DMS153 (cell line): ENCODE results near the gene RFTN1.

Experiments used
- DNase-seq: peaks from one replicate; lab custom pipeline; 2025; lab: John Stamatoyannopoulos, UW

Gene RFTN1, protein sequence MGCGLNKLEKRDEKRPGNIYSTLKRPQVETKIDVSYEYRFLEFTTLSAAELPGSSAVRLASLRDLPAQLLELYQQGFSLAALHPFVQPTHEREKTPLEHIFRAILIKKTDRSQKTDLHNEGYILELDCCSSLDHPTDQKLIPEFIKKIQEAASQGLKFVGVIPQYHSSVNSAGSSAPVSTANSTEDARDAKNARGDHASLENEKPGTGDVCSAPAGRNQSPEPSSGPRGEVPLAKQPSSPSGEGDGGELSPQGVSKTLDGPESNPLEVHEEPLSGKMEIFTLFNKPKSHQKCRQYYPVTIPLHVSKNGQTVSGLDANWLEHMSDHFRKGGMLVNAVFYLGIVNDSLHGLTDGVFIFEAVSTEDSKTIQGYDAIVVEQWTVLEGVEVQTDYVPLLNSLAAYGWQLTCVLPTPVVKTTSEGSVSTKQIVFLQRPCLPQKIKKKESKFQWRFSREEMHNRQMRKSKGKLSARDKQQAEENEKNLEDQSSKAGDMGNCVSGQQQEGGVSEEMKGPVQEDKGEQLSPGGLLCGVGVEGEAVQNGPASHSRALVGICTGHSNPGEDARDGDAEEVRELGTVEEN

DNA sequence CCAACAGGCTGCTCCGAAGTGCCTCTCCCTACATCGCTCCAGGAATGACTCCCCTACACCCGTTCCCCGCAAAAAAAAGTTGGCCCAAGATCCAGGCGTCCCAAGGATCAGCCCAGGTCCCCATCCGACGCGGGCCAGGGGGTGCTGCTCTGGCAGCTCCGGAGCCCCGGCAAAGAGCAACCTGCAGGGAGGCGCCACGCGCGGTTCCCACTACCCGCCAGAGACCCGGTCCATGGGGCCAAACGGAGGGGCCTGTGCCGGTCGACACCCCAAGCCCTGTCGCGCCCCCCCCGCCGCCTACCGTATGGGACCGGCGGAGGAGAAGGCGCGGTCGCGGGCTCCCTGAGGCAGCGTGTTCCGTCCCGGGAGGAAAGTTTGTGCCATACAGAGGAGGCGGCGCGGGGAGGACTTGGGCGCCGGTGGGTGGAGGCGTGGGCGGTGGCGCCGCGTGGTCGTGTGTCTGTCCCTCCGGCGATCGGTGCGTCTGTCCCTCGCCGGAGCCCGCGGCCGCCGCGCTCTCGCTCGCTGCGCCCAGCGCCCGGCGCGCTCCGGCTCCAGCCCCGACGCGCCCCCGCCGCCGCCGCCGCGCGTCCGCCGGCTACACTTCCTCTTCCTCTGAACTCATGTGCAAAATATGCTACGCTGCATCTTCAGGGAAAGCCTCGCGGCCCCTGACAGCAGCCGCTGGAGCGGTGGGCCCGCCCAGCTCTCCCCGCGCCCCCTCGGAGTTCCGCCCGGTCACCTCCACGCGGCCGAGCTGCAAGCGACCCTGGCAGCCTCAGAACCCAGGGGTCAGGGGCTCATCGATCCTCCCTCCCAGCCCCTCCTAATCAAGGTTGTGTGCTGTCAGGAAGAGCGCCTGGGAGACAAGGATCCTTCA lies at the start of gene RFTN1:
RFTN1 (minus strand) TSS at position 559 of the 880 bp plus-strand sequence. CDS start 19,830 bp downstream, outside the sequence.
- no peak for DNase-seq

GRCh38 chr3:16559653-16560365 lies 46.3 kb upstream of the RFTN1 start:
- DNase-seq = no peak

DNA sequence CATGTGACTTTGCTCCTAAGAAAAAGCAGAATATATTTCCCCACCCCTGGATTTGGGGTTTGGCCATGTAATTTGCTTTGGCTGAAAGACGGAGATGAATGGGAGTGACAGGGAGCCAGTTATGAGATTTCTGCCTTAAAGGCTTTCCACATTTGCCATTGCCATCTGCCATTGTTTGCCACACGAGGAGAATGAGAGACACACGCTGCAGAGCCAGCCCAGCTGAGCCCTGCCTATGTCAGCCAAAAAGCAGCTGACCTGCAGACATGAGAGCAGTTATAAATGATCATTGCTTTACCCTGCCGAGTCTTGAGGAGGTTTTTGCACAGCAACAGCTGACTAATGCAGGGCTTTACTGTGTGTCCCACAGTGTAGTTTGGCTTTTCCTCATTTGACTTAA lies 40.6 kb upstream of the RFTN1 start:
- no peak for DNase-seq

DNA sequence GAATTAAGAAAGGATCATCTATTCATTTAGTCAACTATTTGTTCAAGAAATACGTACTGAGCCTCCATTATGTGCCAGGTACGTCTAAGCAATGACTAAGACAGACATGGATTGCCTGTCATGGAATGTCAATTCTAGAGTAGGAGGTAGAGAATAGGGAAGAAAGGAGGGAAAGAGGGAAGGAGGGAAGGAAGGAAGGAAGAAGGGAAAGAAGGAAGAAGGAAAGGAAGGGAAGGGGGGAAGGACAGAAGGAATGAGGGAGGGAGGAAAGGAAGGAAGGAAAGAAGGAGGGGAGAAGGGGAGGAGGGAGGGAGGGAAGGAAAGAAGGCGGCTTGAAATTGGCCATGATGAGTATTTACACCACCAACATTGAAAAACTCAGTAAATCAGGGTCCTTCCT lies 39.3 kb upstream of the RFTN1 start:
- DNase-seq = no peak

GRCh38 chr3:16551342-16551976 lies 38.0 kb upstream of the RFTN1 start:
- no peak for DNase-seq

GRCh38 chr3:16550676-16551341 lies 37.3 kb upstream of the RFTN1 start:
- peak; percentile 19 for DNase-seq

GRCh38 chr3:16550305-16550675 lies 36.8 kb upstream of the RFTN1 start:
- peak; percentile 1 for DNase-seq

DNA sequence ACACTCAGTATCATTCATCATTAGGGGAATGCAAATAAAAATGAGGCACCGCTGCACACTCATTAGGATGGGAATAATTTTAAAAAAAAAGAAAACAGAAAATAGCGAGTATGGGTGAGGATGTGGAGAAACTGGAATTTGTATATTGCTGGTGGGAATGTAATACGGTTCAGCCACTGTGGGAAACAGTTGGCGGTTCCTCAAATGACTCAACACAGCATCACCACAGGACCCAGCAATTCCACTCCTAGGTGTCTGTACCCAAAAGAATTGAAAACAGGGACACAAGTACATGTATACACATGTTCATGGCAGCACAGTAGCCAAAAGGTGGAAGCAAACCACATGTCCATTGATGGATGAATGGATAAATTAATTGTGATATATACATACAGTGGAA lies 35.2 kb upstream of the RFTN1 start:
- DNase-seq = no peak

DNA sequence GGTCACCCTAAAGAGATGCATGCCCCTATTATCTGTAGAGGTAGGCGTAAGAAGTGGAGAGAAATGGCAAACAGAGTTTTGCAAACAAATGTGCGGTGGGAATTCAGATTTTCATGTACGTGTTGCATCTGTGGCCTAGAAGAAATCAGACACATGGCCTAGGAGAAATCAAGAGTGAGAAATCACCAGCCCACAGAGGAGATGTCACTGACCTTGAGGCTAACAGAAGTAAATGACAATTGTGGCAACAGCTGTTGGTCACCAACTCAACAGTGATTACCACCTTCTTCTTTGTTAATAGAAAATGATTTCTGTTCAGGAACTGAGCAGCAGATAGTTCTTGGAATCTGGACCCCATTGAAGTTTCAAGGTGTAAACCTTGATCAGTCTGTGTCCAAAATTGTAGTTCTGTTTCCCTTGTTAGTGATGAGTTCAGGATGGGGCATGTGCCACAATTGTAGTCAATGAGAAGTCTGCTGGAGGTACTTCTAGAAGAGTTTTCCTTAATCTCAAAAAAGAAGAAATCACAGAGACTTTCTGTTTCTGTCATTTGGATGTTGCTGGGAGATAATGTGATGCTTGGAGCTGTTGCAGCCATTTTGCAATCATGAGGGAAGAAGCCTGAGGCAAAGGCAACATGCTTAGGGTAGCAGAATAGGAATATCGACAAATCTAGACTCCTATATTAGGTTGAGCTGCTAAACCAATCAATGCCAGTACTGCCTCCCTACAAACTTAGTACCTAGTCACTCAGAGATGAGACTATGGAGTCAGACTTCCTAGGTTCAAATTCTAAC lies 34.3 kb upstream of the RFTN1 start:
- DNase-seq = no peak

GRCh38 chr3:16546186-16547010 lies 32.9 kb upstream of the RFTN1 start:
- DNase-seq = no peak

- DNase-seq = no peak
Measured at GRCh38 chr3:16545413-16546185, 32.1 kb upstream of the RFTN1 start.

GRCh38 chr3:16543242-16543864 lies 29.9 kb upstream of the RFTN1 start:
- DNase-seq = no peak

GRCh38 chr3:16538507-16538906 lies 25.0 kb upstream of the RFTN1 start:
- DNase-seq = no peak

- no peak for DNase-seq
Measured at GRCh38 chr3:16536996-16537395, 23.5 kb upstream of the RFTN1 start.

DNA sequence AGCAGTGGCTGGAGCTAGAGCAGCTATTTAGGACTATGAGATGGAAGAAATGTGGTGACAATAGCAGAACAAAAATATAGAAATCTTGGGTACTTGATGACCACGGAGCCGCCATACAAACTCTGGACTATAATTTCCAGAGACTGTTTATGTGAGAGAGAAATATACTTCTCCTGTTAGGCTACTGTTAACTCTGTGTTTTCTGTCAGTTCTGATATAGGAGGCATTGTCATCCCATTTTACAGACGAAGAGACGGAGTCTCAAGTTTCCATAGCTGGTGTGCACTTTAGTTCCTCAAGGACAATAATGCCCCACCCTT lies 22.8 kb upstream of the RFTN1 start:
- DNase-seq = no peak

- peak; percentile 63 for DNase-seq
Measured at GRCh38 chr3:16534640-16535262, 21.3 kb upstream of the RFTN1 start.

GRCh38 chr3:16533928-16534574 lies 20.6 kb upstream of the RFTN1 start:
- DNase-seq = no peak
